ENCODE results near the gene CDH15.
"Not testable (repeated sequence)": the region's sequence is repeated elsewhere in the genome, so short reads cannot be mapped to it uniquely, and the experiment has no call there.

Gene CDH15

DNA sequence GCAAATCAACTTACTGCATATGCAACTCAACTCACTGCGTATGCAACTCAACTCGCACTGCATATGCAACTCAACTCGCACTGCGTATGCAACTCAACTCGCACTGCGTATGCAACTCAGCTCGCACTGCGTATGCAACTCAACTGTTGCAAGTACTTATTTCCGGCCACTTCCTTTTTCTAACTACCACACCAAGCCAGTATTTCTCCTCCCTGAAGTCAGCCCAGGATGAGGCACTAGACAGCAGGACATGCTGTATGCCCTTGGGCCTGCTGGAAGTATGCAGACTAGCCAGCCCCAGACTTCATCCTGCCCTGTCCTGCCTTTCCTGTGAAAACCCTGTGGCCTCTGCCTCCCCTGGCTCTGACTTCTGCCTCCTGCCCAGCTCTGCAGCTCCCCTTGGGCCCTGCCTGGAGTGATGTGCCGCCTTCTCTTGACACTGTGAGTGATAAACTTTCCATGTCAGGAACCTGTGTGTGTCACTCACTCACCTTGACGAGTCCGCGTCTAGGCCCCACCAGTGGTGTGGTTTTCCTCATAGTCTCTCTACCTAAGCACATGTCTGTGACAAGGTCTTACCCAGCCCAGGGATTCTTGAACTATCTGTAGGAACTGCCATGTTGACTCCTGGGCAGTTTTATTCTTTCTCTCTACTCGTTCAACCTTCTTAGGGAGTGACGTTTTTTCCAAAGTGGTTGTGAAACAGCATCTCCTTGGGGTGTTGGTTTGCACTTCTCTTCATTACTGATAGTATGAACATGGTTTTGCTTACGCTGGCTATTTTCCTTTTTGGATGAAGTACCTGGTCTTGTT is 62.3 kb downstream of the CDH15 start:
- no peak for DNase-seq (ENCODE audit: low read depth in 2 of 2)

- DNase-seq (ENCODE audit: low read depth in 2 of 2): no peak
These were observed 66.2 kb downstream of the CDH15 start for GRCh38 chr16:89237733-89238132.

- DNase-seq (ENCODE audit: low read depth in 2 of 2): peak; percentile 36 to 40
These were observed 69.8 kb downstream of the CDH15 start for GRCh38 chr16:89241187-89242007.

GRCh38 chr16:89242795-89243200 is 71.2 kb downstream of the CDH15 start:
- DNase-seq (ENCODE audit: low read depth in 2 of 2): no peak

- no peak for DNase-seq (ENCODE audit: low read depth in 2 of 2)
These were observed 72.1 kb downstream of the CDH15 start for GRCh38 chr16:89243664-89244063.

- not testable (repeated sequence) for DNase-seq (ENCODE audit: low read depth in 2 of 2)
These were observed 72.7 kb downstream of the CDH15 start for GRCh38 chr16:89244264-89244663.

GRCh38 chr16:89244754-89245153 is 73.2 kb downstream of the CDH15 start:
- DNase-seq (ENCODE audit: low read depth in 2 of 2): no peak

All from fibroblast of skin of left biceps (primary cell).